ENCODE measurements around the gene CASP1. TPM values are rescaled to one million over a fixed set of nuclear protein-coding genes. Genes with fewer than 3 reads are reported as not detected.

CASP1 gene
- polyA plus RNA-seq, 10 donors = 7.9 to 19.2 (median 9.9) TPM

DNA sequence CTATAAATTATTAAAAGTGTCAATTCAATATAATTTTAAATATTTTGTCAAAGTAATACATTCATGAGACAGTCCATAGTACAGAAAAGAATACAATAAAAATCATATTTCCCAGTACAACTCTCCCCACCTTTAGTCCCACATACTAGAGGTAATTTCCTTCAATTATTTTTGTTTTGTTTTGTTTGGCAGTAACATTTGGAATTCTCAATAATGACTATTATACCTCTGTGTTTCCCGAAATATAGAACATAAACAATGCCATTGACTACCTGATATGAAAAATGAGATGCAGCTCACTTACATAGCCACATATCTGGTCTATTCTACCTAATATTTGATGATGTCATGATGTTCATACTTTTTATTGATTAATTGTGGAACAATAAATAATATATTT, 42.2 kb downstream of the CASP1 start:
- DNase-seq = no peak

DNA sequence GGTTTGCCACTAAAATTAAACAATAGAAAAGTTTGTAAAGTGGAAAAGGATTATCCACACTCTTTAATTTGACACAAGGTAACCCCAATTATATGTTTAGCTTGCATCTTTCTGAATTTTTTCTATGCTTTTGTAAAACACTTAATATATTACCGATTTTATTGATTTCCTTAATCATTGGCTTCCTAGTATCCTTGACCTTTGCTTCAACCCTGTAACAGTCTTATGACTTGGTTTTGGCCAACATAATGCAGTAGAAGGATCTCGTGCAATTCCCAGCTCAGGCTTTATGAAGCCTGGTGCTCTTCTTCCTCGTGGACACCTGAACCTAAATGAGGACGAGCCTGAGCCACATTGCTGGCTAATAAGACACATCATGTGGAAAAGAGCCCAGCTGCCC, 43.0 kb downstream of the CASP1 start:
- DNase-seq = no peak

DNA sequence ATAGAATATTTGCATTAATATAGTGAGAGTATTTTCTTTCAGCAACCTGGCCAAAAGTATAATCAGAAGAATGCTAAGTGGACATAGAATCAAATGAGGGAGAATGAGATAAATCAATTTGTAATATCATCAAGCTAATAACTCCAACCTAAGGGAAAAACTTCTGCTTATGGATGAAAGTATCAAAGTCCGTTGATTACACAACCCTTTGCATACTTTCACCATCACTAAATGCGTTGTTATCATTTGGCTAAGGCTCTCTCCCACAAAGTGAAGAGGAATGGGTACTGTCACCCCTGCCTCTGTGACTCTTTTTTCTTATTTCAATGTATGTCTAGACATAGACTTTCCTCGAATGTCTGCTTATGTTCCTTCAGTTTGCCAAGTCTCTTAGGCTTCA, 50.1 kb downstream of the CASP1 start:
- no peak for DNase-seq

DNA sequence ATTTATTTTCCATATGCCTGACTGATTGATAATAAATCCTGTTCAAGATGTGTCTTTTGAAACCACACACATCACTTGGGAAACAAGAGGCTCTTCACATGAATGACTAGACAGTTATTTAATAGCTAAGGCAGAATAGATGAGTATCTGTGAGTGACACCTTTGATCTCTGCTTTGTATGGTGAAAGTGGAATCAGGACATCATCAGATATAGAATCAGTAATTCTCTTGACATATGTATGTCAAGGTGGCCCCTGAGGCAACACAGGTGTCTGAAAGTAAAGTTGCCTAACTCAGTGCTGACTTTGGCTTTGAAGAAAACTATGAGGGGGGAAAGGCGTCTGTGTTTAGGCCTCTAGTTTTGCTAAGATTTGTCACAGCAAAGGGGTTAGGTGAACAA, 55.1 kb downstream of the CASP1 start:
- no peak for DNase-seq

Other genes starting within 250 kb of the CASP1 start
- under 1 TPM in 9 of 10 donors, not detected in 1; 0.16 to 0.62 (median 0.37) TPM for gene CASP12, start 136.7 kb downstream of the CASP1 start, polyA plus RNA-seq (ENCODE audit: insufficient read length in 10 of 10)
- 10 to 100 TPM; 19.7 to 40.3 (median 30.7) TPM for gene CASP4, start 66.6 kb downstream of the CASP1 start, polyA plus RNA-seq (ENCODE audit: insufficient read length in 10 of 10)
- under 1 TPM in 3 of 10 donors, not detected in 7; 0.27 to 0.79 (median 0.42) TPM for gene CASP5, start 12.0 kb downstream of the CASP1 start, polyA plus RNA-seq (ENCODE audit: insufficient read length in 10 of 10)
- 10 to 100 TPM in 7 of 10 donors, 1 to 10 TPM in 3; 7.9 to 20.4 (median 12.2) TPM for gene CARD16, start 10.2 kb upstream of the CASP1 start, polyA plus RNA-seq (ENCODE audit: insufficient read length in 10 of 10)
- gene CARD18, start 104.6 kb upstream of the CASP1 start, polyA plus RNA-seq (ENCODE audit: insufficient read length in 10 of 10) = under 1 TPM in 1 of 10 donors, not detected in 9; 0.91 TPM

Measured in muscle of back (tissue), 11 donors.